Measurements from ENCODE around the gene LIMS1. TPM values are rescaled to one million over a fixed set of nuclear protein-coding genes. Genes with fewer than 3 reads are reported as not detected.
"Not testable (repeated sequence)": the region's sequence is repeated elsewhere in the genome, so short reads cannot be mapped to it uniquely, and the experiment has no call there.

Gene LIMS1
- polyA plus RNA-seq, 1 experiment: 95.0 TPM

DNA sequence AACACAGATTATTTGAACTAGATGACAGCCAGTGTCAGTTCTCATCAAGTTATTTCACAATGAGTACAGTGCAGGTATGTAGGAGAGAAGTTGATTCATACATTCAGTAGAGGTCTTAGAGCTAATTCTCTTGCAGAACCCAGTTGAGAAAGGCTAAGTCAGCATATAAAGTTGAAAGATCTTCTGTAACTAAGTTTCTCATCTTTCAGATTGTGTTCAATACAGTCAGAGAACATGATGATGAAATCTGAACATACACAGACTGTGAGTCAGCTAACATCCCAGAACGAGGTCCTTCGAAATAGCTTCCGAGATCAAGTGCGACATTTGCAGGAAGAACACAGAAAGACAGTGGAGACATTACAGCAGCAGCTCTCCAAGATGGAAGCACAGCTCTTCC, 41.9 kb upstream of the LIMS1 start:
- no peak for TF ChIP-seq CTCF (IDR thresholded peaks at IDR 0.05; ENCODE audit: low read depth, low read length)
- peak; percentile 70 for DNase-seq (ENCODE audit: low read depth, low spot score)
- CTCF ChIA-PET: interaction anchor here (1.7 kb wide), 1 partner anchor 91 kb away, joined by 13 read pairs; no protein-coding TSS in a partner anchor
- H3K27ac ChIP-seq (ENCODE audit: low read depth, low read length): no peak overlapping the region
- POLR2A ChIA-PET: interaction anchor here (1.0 to 1.3 kb wide), 2 partner anchors 43 to 83 kb away, joined by 4 read pairs; partner anchors contain the start of gene GCC2
- no peak overlapping the region for H3K4me3 ChIP-seq (ENCODE audit: low read depth, low read length)
- no peaks in the 10 kb centered on the region for H3K9me3 ChIP-seq (ENCODE audit: control insufficient read depth, insufficient read depth, low read length)
- no peaks in the 10 kb centered on the region for H3K27me3 ChIP-seq (ENCODE audit: control insufficient read depth, insufficient read depth, low read length)

- H3K27ac ChIP-seq (ENCODE audit: low read depth, low read length); POLR2A ChIA-PET; H3K27me3 ChIP-seq (ENCODE audit: control insufficient read depth, insufficient read depth, low read length); DNase-seq (ENCODE audit: low read depth, low spot score); H3K9me3 ChIP-seq (ENCODE audit: control insufficient read depth, insufficient read depth, low read length); H3K4me3 ChIP-seq (ENCODE audit: low read depth, low read length); CTCF ChIA-PET: not testable (repeated sequence)
Measured at GRCh38 chr2:108496167-108496566, 38.1 kb upstream of the LIMS1 start.

GRCh38 chr2:108507620-108508019, 26.6 kb upstream of the LIMS1 start:
- CTCF ChIA-PET: interaction anchor here (0.6 kb wide), 1 partner anchor 10 kb away, joined by 3 read pairs; no protein-coding TSS in a partner anchor

GRCh38 chr2:108512431-108512830, 21.8 kb upstream of the LIMS1 start:
- POLR2A ChIA-PET; H3K4me3 ChIP-seq (ENCODE audit: low read depth, low read length); H3K27me3 ChIP-seq (ENCODE audit: control insufficient read depth, insufficient read depth, low read length); H3K27ac ChIP-seq (ENCODE audit: low read depth, low read length); H3K9me3 ChIP-seq (ENCODE audit: control insufficient read depth, insufficient read depth, low read length); CTCF ChIA-PET; DNase-seq (ENCODE audit: low read depth, low spot score): not testable (repeated sequence)

More at GRCh38 chr2:108507620-108508019, 26.6 kb upstream of the LIMS1 start:
- DNase-seq (ENCODE audit: low read depth, low spot score); POLR2A ChIA-PET; H3K9me3 ChIP-seq (ENCODE audit: control insufficient read depth, insufficient read depth, low read length); H3K27me3 ChIP-seq (ENCODE audit: control insufficient read depth, insufficient read depth, low read length); H3K4me3 ChIP-seq (ENCODE audit: low read depth, low read length); H3K27ac ChIP-seq (ENCODE audit: low read depth, low read length): not testable (repeated sequence)

DNA sequence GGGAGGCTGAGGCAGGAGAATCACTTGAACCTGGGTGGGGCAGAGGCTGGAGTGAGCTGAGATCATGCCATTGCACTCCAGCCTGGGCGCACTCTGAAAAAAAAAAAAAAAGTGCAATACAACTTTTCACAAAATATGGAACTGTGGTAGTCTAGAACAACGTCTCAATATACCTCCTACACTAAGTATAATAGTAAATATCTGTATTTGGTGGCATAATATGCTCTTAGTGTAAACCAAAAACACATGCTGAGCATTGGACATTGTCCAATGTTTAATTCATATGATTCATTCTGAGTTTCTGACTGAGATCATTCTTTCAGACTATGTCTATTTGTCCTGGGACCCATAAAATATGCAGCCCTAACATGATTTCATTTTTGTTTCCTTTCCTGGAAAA, 19.8 kb upstream of the LIMS1 start:
- CTCF ChIA-PET; DNase-seq (ENCODE audit: low read depth, low spot score); H3K27ac ChIP-seq (ENCODE audit: low read depth, low read length); H3K27me3 ChIP-seq (ENCODE audit: control insufficient read depth, insufficient read depth, low read length); H3K4me3 ChIP-seq (ENCODE audit: low read depth, low read length); H3K9me3 ChIP-seq (ENCODE audit: control insufficient read depth, insufficient read depth, low read length): not testable (repeated sequence)
- POLR2A ChIA-PET: interaction anchor here (0.7 kb wide), 1 partner anchor 152 kb away, joined by 7 read pairs; no protein-coding TSS in a partner anchor

DNA sequence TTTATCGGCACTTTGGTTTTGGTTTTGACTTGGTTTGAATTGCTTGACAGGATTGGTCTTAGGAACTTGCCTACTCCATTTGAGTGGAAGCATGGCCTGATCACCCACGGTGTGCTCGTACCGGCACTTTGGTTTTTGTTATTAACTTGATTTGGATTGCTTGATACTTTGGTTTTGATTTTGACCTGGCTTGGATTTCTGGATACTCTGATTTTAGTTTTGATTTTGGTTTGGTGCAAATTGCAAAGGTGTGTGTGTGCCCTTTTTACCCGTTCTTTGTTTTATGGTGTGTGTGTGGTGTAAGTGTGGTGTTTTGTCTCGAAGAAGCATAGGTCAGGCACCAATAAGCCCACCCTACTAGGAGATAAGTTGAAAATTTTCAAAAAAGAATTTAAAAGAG, 9.6 kb upstream of the LIMS1 start:
- H3K9me3 ChIP-seq (ENCODE audit: control insufficient read depth, insufficient read depth, low read length); H3K27me3 ChIP-seq (ENCODE audit: control insufficient read depth, insufficient read depth, low read length); CTCF ChIA-PET; H3K4me3 ChIP-seq (ENCODE audit: low read depth, low read length); H3K27ac ChIP-seq (ENCODE audit: low read depth, low read length); DNase-seq (ENCODE audit: low read depth, low spot score); POLR2A ChIA-PET: not testable (repeated sequence)

DNA sequence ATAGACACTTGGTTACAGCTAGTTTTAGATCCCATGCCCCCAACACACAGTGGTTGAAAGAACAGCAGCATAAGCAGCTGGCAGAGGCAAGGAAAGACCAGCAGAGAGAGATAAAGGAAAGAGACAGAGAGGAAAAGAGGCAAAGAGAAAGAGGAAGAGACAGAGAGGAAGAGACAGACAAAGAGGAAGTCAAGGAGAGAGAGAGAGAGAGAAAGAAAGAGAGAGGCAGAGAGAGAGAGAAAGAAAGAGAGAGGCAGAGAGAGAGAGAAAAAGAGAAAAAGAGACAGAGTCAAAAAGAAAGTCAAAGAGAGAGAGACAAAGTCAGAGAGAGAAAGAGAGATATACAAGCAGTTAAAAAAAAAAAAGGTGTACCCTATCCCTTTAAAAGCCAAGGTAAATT, 9.0 kb upstream of the LIMS1 start:
- POLR2A ChIA-PET; H3K27ac ChIP-seq (ENCODE audit: low read depth, low read length); DNase-seq (ENCODE audit: low read depth, low spot score); H3K4me3 ChIP-seq (ENCODE audit: low read depth, low read length); H3K9me3 ChIP-seq (ENCODE audit: control insufficient read depth, insufficient read depth, low read length); CTCF ChIA-PET; H3K27me3 ChIP-seq (ENCODE audit: control insufficient read depth, insufficient read depth, low read length): not testable (repeated sequence)

DNA sequence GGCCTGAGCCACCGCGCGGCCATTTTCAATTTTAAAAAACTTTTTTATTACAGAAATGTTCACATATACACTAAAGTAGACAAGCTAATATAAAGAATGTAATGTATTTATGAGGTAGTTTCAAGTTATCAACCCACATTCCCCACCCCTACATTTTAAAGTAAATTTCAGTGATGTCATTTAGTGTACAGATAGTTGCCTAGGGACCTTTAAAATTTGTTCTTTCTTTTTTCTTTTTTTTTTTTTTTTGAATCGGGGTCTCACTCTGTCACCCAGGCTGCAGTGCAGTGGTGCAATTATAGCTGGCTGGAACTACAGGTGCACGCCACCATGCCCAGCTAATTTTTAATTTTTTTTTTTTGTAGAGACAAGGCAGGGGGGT, 2.6 kb upstream of the LIMS1 start:
- DNase-seq (ENCODE audit: low read depth, low spot score): no peak
- POLR2A ChIA-PET: no interaction called here
- CTCF ChIA-PET: no interaction called here
- H3K4me3 ChIP-seq (ENCODE audit: low read depth, low read length): no peak overlapping the region
- no peaks in the 10 kb centered on the region for H3K9me3 ChIP-seq (ENCODE audit: control insufficient read depth, insufficient read depth, low read length)
- no peak for TF ChIP-seq CTCF (IDR thresholded peaks at IDR 0.05; ENCODE audit: low read depth, low read length)
- no peaks in the 10 kb centered on the region for H3K27me3 ChIP-seq (ENCODE audit: control insufficient read depth, insufficient read depth, low read length)
- no peak overlapping the region for H3K27ac ChIP-seq (ENCODE audit: low read depth, low read length)
